ENCODE measurements around the gene SCYGR5. TPM values are rescaled to one million over a fixed set of nuclear protein-coding genes. Genes with fewer than 3 reads are reported as not detected.
"Not testable (repeated sequence)": the region's sequence is repeated elsewhere in the genome, so short reads cannot be mapped to it uniquely, and the experiment has no call there.

SCYGR5 gene
- total RNA-seq: not detected

- ATAC-seq, H3K27me3 ChIP-seq: not testable (repeated sequence)
Observed at GRCh38 chr2:227666631-227667170, at the start of gene SCYGR5. SCYGR5 (plus strand) TSS chr2:227666804; CDS start chr2:227666804, 0 bp downstream.

DNA sequence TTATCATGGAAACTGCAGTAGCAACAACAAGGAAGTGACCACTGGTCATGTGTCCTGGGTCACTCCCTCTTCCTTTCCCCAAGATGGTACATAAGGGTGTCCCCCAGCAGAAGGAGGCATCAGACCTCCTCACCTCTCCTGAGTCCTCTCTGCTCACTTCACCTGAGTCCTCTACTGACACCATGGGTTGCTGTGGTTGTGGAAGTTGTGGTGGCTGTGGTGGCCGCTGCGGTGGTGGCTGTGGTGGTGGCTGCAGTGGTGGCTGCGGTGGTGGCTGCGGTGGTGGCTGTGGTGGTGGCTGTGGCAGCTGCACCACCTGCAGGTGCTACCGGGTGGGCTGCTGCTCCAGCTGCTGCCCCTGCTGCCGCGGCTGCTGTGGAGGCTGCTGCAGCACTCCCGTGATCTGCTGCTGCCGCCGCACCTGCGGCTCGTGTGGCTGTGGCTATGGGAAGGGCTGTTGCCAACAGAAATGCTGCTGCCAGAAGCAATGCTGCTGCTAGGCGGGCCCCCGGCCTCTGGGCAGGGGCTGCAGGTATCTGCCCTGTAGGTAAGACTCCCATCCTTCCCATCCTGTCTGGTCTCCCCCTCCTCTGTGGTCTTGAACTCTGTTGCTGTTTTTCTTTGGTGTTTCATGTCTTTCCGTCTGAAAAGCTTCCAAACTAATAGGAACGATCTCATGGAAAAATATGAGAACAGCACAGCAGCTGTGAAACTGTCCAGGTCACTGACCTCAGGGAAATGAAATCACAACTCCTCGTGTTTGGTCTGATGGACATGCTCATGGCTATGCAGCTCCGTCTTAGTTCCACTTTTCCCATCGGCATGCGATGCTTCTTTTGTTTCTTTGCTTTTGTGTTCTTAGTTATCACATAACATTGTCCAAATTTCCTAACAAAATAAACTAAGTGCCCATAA is 49.0 kb upstream of the SCYGR5 start, which contains the start of gene SCYGR4:
TSS of gene SCYGR4 (plus strand) at position 183 of the 915 bp plus-strand sequence. CDS start at position 183, 0 bp downstream.
- no peaks in the 10 kb centered on the region for H3K4me1 ChIP-seq
- H3K36me3 ChIP-seq: no peaks in the 10 kb centered on the region
- TF ChIP-seq POLR2AphosphoS5 (IDR thresholded peaks at IDR 0.05) (no peak), EP300 (IDR thresholded peaks at IDR 0.05) (no peak), CTCF (IDR thresholded peaks at IDR 0.05) (no peak), POLR2A (IDR thresholded peaks at IDR 0.05) (no peak)
- no peak within 1 kb of the TSS for H3K27ac ChIP-seq
- H3K9me3 ChIP-seq: peaks cover 0 to 6% (median 0%) of the 10 kb centered on the region in 3 donors
- no peak within 1 kb of the TSS for H3K4me3 ChIP-seq
- H3K27me3 ChIP-seq: peaks cover 3% of the 10 kb centered on the region
- no peak for ATAC-seq
- 43 to 53% methylated on average over 8 of the region's 20 CpGs for WGBS, 2 donors (ENCODE audit: low coverage in 1 of 2)

More at GRCh38 chr2:227666631-227667170, at the start of gene SCYGR5:
- H3K9me3 ChIP-seq, H3K4me1 ChIP-seq, H3K36me3 ChIP-seq, H3K27ac ChIP-seq, H3K4me3 ChIP-seq: not testable (repeated sequence)
- 88 to 92% methylated on average over 1 to 7 of the region's 13 CpGs for WGBS, 2 donors (ENCODE audit: low coverage in 1 of 2)

- TF ChIP-seq POLR2AphosphoS5 (IDR thresholded peaks at IDR 0.05) (no peak), CTCF (IDR thresholded peaks at IDR 0.05) (no peak), EP300 (IDR thresholded peaks at IDR 0.05) (no peak), POLR2A (IDR thresholded peaks at IDR 0.05) (no peak)
- Histone ChIP-seq H3K4me1 (no peaks in the 10 kb centered on the region), H3K36me3 (no peaks in the 10 kb centered on the region), H3K27ac (no peak overlapping the region), H3K9me3 (peaks cover 0 to 8% (median 0%) of the 10 kb centered on the region in 3 donors), H3K27me3 (no peaks in the 10 kb centered on the region), H3K4me3 (no peak overlapping the region)
- no peak for ATAC-seq
Observed at GRCh38 chr2:227623226-227623625, 43.4 kb upstream of the SCYGR5 start.

DNA sequence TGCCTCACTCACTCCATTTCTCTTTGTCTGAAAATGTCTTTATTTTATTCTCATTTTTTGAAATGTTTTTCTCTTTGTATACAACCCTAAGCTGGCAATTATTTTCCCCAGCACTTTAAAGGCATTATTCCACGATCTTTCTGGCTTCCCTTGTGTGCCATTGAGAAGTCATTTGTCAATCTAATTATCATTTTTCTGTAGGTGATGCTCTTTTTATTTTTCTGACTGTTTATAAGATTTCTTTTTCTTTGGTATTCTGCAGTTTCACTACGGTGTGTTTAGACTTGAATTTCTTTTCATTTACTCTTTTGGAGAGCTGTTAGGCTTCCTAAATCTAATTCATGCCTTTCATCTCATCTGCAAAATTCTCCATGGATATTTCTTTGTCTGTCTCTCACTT is 41.2 kb upstream of the SCYGR5 start:
- no peak for TF ChIP-seq CTCF (IDR thresholded peaks at IDR 0.05)
- TF ChIP-seq POLR2A (IDR thresholded peaks at IDR 0.05): no peak
- TF ChIP-seq EP300 (IDR thresholded peaks at IDR 0.05): no peak
- TF ChIP-seq POLR2AphosphoS5 (IDR thresholded peaks at IDR 0.05): no peak
- H3K4me3 ChIP-seq: no peak overlapping the region
- no peak for ATAC-seq
- H3K36me3 ChIP-seq: no peaks in the 10 kb centered on the region
- H3K27me3 ChIP-seq: no peaks in the 10 kb centered on the region
- no peak overlapping the region for H3K27ac ChIP-seq
- WGBS, 2 donors (ENCODE audit: low coverage in 1 of 2): 33 to 44% methylated on average over 2 of the region's 2 CpGs
- no peaks in the 10 kb centered on the region for H3K4me1 ChIP-seq
- peaks cover 0 to 8% (median 0%) of the 10 kb centered on the region in 3 donors for H3K9me3 ChIP-seq

DNA sequence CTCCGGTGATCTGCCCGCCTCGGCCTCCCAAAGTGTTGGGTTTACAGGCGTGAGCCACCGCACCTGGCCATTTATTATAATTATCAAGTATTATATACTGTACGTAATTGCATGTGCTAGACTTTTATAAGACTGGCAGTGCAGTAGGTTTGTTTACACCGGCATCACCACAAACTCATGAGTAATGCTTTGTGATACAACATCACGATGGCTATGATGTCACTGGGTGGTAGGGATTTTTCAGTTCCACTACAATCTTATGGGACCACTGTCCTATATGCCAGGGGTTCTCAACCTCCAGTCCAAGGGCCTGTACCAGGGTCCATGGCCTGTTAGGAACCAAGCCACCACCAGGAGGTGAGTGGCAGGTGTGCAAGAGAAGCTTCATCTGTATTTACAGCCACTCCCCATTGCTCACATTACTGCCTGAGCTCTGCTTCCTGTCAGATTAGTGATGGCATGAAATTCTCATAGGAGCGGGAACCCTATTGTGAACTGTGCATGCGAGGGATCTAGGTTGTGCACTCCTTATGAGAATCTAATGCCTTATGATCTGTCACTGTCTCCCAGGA is 39.9 kb upstream of the SCYGR5 start:
- 92 to 100% methylated on average over 5 to 6 of the region's 10 CpGs for WGBS, 2 donors (ENCODE audit: low coverage in 1 of 2)
- Histone ChIP-seq H3K27ac (no peak overlapping the region), H3K4me1 (no peaks in the 10 kb centered on the region), H3K9me3 (peaks cover 0 to 8% (median 0%) of the 10 kb centered on the region in 3 donors), H3K4me3 (no peak overlapping the region), H3K27me3 (no peaks in the 10 kb centered on the region), H3K36me3 (no peaks in the 10 kb centered on the region)
- no peak for ATAC-seq
- TF ChIP-seq CTCF (IDR thresholded peaks at IDR 0.05): no peak
- TF ChIP-seq EP300 (IDR thresholded peaks at IDR 0.05): no peak

Measured in gastroesophageal sphincter (tissue), 4 donors.